ENCODE results near the gene ATP8A1.

Gene ATP8A1

DNA sequence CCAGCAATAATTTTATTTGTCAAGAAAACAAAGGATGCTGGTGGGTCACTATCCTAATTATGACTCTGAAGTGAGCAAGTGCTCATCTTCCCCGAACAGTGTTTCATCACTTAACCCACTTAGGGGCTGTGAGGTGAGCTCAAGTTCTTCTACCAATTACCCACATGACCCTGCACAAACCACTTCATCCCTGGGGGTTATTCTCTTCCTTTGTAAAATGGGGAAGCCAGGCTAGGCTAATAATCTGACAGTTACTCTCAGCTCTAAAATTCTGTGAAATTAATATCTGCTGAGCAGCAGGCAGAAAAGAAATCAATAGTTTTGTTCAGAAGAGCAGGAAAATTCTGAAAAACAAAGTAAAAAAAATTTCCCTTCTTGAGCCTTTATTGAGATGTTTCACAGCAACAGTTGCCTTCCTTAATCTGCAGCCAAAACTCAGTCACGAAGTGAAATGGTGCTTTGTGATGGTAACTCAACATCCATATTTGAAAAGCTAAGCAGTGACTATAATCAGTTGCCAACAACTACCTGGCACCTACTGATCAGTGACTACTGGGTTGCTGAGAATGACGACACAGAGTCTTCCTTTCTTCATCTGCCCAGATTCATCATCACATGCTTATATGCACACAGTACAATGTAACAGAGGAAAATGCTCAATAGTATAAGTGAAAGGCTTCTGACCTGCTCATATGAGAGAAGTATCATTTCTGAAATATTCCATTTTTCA, 24.1 kb downstream of the ATP8A1 start:
- TF ChIP-seq, protein P1, sequence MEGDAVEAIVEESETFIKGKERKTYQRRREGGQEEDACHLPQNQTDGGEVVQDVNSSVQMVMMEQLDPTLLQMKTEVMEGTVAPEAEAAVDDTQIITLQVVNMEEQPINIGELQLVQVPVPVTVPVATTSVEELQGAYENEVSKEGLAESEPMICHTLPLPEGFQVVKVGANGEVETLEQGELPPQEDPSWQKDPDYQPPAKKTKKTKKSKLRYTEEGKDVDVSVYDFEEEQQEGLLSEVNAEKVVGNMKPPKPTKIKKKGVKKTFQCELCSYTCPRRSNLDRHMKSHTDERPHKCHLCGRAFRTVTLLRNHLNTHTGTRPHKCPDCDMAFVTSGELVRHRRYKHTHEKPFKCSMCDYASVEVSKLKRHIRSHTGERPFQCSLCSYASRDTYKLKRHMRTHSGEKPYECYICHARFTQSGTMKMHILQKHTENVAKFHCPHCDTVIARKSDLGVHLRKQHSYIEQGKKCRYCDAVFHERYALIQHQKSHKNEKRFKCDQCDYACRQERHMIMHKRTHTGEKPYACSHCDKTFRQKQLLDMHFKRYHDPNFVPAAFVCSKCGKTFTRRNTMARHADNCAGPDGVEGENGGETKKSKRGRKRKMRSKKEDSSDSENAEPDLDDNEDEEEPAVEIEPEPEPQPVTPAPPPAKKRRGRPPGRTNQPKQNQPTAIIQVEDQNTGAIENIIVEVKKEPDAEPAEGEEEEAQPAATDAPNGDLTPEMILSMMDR (IDR thresholded peaks at IDR 0.05; ENCODE audit: low read depth, low read length) = no peak
- no peak for DNase-seq (ENCODE audit: extremely low read depth, low read depth)

- DNase-seq (ENCODE audit: extremely low read depth, low read depth) = no peak
- TF ChIP-seq, protein P1 (IDR thresholded peaks at IDR 0.05; ENCODE audit: low read depth, low read length) = no peak
Measured at GRCh38 chr4:42630908-42631307, 26.0 kb downstream of the ATP8A1 start.

DNA sequence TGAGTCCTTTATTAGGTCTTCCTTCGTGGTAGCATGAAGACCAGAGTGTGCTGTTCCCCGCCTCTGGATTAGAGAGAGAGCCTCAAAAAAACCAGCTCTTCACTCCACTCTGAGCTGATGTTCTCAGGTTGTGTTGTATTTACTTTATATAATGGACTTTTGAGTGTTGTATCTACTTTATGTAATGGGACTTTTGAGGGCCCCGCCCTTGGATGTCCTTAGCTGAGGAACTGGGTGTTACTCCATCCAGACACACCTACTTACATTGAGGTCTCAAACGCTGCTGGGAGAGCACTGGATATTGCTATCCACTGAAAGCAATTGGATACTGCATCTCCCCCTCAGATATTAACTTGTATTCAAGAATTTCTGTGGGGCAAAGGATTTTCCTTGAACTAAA, 28.2 kb downstream of the ATP8A1 start:
- DNase-seq (ENCODE audit: extremely low read depth, low read depth) = no peak
- TF ChIP-seq, protein P1 (IDR thresholded peaks at IDR 0.05; ENCODE audit: low read depth, low read length) = no peak

- TF ChIP-seq, protein P1 (IDR thresholded peaks at IDR 0.05; ENCODE audit: low read depth, low read length) = no peak
- no peak for DNase-seq (ENCODE audit: extremely low read depth, low read depth)
Measured at GRCh38 chr4:42627885-42628646, 28.8 kb downstream of the ATP8A1 start.

DNA sequence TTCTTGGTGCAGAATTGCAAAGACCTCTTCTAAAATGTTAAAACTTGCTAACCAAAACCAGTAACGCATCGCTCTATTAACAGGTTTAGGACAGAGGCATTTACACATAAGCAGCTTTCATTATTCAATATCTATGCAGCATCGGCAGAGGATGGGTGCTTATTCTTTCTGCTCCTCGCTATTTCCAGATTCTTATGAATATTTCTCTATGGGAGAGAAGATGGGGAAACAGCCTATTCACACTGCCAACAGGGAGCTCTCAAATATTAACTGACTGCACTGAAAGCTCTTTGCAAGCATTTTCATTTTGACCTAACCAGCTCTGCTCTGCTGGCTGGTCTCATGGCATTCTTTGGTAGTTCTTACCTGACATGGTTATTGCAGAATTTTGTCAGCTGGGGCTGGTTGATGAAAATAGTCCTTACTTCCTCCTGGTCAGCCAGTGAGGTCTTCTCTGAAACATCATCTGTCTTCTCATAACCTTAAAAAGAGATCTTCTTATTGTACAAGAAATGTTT, 30.2 kb downstream of the ATP8A1 start:
- DNase-seq (ENCODE audit: extremely low read depth, low read depth) = no peak
- TF ChIP-seq, protein P1 (IDR thresholded peaks at IDR 0.05; ENCODE audit: low read depth, low read length) = no peak

DNA sequence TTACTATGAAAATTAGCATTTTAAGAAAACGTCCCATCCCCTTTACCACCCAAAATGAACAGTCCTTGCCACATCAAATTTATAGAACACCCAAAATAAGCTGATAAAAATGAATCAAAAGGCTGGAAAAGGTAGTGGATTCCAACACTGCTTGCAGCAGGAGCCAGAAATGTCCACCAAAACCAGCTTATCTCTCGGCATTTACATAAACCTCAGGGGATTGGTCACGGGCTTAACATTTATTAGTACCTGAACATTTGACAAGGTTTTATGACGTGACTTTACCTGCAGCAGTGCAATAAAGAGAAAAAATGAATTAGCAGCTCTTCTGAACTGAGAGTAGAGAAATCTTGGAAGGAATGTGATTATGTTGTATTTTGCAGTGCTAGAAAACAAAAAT, 31.6 kb downstream of the ATP8A1 start:
- DNase-seq (ENCODE audit: extremely low read depth, low read depth) = no peak
- TF ChIP-seq, protein P1 (IDR thresholded peaks at IDR 0.05; ENCODE audit: low read depth, low read length) = no peak

GRCh38 chr4:42624551-42624950, 32.4 kb downstream of the ATP8A1 start:
- TF ChIP-seq, protein P1 (IDR thresholded peaks at IDR 0.05; ENCODE audit: low read depth, low read length) = no peak
- no peak for DNase-seq (ENCODE audit: extremely low read depth, low read depth)

Measured in AG09319 (cell line).